SK-N-SH treated with all-trans-retinoic acid at 6 μM for 48 hours (cell line): ENCODE measurements around the gene AGMO.

ENCODE experiments used
- ATAC-seq: fragments of 200-7000 bp; cut with Tn5 transposase; 3 replicates; pipeline ENCODE4 v1.9.1; 2020; ENCODE audit warnings: mild to moderate bottlenecking, moderate library complexity
- ARNTL ChIP-seq: fragments of 450-650 bp; formaldehyde crosslinking; IDR thresholded peaks from 2 replicates; pipeline ENCODE4 v1.5.0; 2020; ENCODE audit warnings: low read depth, mild to moderate bottlenecking, moderate library complexity, borderline replicate concordance
- BACH2 ChIP-seq: fragments of 250-450 bp; sonication (Bioruptor Pico); IDR thresholded peaks from 2 replicates; pipeline ENCODE4 v1.9.0; 2021; ENCODE audit warnings: mild to moderate bottlenecking, borderline replicate concordance
- CSDC2 ChIP-seq: fragments of 250-450 bp; sonication (Bioruptor Pico); IDR thresholded peaks from 2 replicates; pipeline ENCODE4 v1.5.0; 2020; ENCODE audit warnings: mild to moderate bottlenecking, moderate library complexity
- CSRNP3 ChIP-seq: fragments of 250-450 bp; sonication (Bioruptor Pico); IDR thresholded peaks from 2 replicates; pipeline ENCODE4 v1.5.1; 2021; ENCODE audit warnings: mild to moderate bottlenecking, moderate library complexity
- ESRRG ChIP-seq: fragments of 250-450 bp; sonication (Bioruptor Pico); IDR thresholded peaks from 2 replicates; pipeline ENCODE4 v1.6.1; 2021; ENCODE audit warnings: mild to moderate bottlenecking
- GLIS3 ChIP-seq: fragments of 250-450 bp; sonication (Bioruptor Pico); IDR thresholded peaks from 2 replicates; pipeline ENCODE4 v1.5.0; 2020; ENCODE audit warnings: mild to moderate bottlenecking, moderate library complexity
- ISL1 ChIP-seq: fragments of 250-450 bp; sonication (Bioruptor Pico); IDR thresholded peaks from 2 replicates; pipeline ENCODE4 v2.1.2; 2022; ENCODE audit warnings: mild to moderate bottlenecking, moderate library complexity
- OSR1 ChIP-seq: fragments of 250-450 bp; sonication (Bioruptor Pico); IDR thresholded peaks from 2 replicates; pipeline ENCODE4 v1.8.0; 2022; ENCODE audit warnings: moderate library complexity, mild to moderate bottlenecking, inconsistent platforms
- RARB ChIP-seq: fragments of 250-450 bp; sonication (Bioruptor Pico); IDR thresholded peaks from 2 replicates; pipeline ENCODE4 v1.8.0; 2021; ENCODE audit warnings: mild to moderate bottlenecking, moderate library complexity
- SNAI2 ChIP-seq: fragments of 250-450 bp; sonication (Bioruptor Pico); IDR thresholded peaks from 2 replicates; pipeline ENCODE4 v1.5.0; 2020; ENCODE audit warnings: mild to moderate bottlenecking, moderate library complexity
- TCF4 ChIP-seq: fragments of 250-450 bp; sonication (Bioruptor Pico); IDR thresholded peaks from 2 replicates; pipeline ENCODE4 v1.8.0; 2021; ENCODE audit warnings: mild to moderate bottlenecking, moderate library complexity, borderline replicate concordance
- TSHZ2 ChIP-seq: fragments of 250-450 bp; sonication (Bioruptor Pico); IDR thresholded peaks from 2 replicates; pipeline ENCODE4 v1.5.0; 2020; ENCODE audit warnings: mild to moderate bottlenecking, moderate library complexity
- ZC3H10 ChIP-seq: fragments of 250-450 bp; sonication (Bioruptor Pico); IDR thresholded peaks from 2 replicates; pipeline ENCODE4 v1.5.1; 2021; ENCODE audit warnings: mild to moderate bottlenecking, moderate library complexity
- ZFP3 ChIP-seq: fragments of 250-450 bp; sonication (Bioruptor Pico); IDR thresholded peaks from 2 replicates; pipeline ENCODE4 v1.5.0; 2020; ENCODE audit warnings: mild to moderate bottlenecking, moderate library complexity
- ZNF565 ChIP-seq: fragments of 450-650 bp; formaldehyde crosslinking; conservative IDR thresholded peaks from 2 replicates; pipeline ENCODE4 v1.5.0; 2020; ENCODE audit warnings: low read depth, mild to moderate bottlenecking, moderate library complexity
- ZNF70 ChIP-seq: fragments of 450-650 bp; formaldehyde crosslinking; IDR thresholded peaks from 2 replicates; pipeline ENCODE4 v1.5.0; 2020; ENCODE audit warnings: mild to moderate bottlenecking, moderate library complexity
- ZNF8 ChIP-seq: fragments of 450-650 bp; formaldehyde crosslinking; IDR thresholded peaks from 2 replicates; pipeline ENCODE4 v1.5.0; 2020; ENCODE audit warnings: mild to moderate bottlenecking, moderate library complexity
- TF ChIP-seq, protein P1 (sequence below): fragments of 250-450 bp; sonication (Bioruptor Pico); IDR thresholded peaks from 2 replicates; pipeline ENCODE4 v1.8.0; 2021; ENCODE audit warnings: low read depth, mild to moderate bottlenecking, moderate library complexity, borderline replicate concordance
- TF ChIP-seq, protein P2 (sequence below): fragments of 250-450 bp; sonication (Bioruptor Pico); IDR thresholded peaks from 2 replicates; pipeline ENCODE4 v1.5.1; 2020; ENCODE audit warnings: low read depth, mild to moderate bottlenecking, moderate library complexity
- TF ChIP-seq, protein P3 (sequence below): fragments of 250-450 bp; sonication (Bioruptor Pico); IDR thresholded peaks from 2 replicates; pipeline ENCODE4 v1.8.0; 2020; ENCODE audit warnings: mild to moderate bottlenecking, moderate library complexity, borderline replicate concordance

Gene AGMO

GRCh38 chr7:15417341-15417988 lies 144.3 kb downstream of the AGMO start:
- ATAC-seq, result no peak
- TF ChIP-seq ZNF565 (CRISPR knock-in tag) (no peak), GLIS3 (CRISPR knock-in tag) (no peak), ISL1 (no peak), OSR1 (CRISPR knock-in tag) (no peak), SNAI2 (CRISPR knock-in tag) (no peak), ARNTL (CRISPR knock-in tag) (no peak), RARB (CRISPR knock-in tag) (no peak), CSRNP3 (CRISPR knock-in tag) (no peak), TCF4 (CRISPR knock-in tag) (no peak), ZNF70 (CRISPR knock-in tag) (no peak), TSHZ2 (CRISPR knock-in tag) (no peak), CSDC2 (CRISPR knock-in tag) (no peak), ESRRG (no peak), ZC3H10 (CRISPR knock-in tag) (no peak), ZNF8 (CRISPR knock-in tag) (no peak), BACH2 (CRISPR knock-in tag) (no peak), ZFP3 (CRISPR knock-in tag) (no peak)
- TF ChIP-seq, protein P1, sequence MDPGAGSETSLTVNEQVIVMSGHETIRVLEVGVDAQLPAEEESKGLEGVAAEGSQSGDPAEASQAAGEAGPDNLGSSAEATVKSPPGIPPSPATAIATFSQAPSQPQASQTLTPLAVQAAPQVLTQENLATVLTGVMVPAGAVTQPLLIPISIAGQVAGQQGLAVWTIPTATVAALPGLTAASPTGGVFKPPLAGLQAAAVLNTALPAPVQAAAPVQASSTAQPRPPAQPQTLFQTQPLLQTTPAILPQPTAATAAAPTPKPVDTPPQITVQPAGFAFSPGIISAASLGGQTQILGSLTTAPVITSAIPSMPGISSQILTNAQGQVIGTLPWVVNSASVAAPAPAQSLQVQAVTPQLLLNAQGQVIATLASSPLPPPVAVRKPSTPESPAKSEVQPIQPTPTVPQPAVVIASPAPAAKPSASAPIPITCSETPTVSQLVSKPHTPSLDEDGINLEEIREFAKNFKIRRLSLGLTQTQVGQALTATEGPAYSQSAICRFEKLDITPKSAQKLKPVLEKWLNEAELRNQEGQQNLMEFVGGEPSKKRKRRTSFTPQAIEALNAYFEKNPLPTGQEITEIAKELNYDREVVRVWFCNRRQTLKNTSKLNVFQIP (CRISPR knock-in tag), result no peak
- TF ChIP-seq, protein P2, sequence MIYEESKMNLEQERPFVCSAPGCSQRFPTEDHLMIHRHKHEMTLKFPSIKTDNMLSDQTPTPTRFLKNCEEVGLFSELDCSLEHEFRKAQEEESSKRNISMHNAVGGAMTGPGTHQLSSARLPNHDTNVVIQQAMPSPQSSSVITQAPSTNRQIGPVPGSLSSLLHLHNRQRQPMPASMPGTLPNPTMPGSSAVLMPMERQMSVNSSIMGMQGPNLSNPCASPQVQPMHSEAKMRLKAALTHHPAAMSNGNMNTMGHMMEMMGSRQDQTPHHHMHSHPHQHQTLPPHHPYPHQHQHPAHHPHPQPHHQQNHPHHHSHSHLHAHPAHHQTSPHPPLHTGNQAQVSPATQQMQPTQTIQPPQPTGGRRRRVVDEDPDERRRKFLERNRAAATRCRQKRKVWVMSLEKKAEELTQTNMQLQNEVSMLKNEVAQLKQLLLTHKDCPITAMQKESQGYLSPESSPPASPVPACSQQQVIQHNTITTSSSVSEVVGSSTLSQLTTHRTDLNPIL (CRISPR knock-in tag), result no peak
- TF ChIP-seq, protein P3, sequence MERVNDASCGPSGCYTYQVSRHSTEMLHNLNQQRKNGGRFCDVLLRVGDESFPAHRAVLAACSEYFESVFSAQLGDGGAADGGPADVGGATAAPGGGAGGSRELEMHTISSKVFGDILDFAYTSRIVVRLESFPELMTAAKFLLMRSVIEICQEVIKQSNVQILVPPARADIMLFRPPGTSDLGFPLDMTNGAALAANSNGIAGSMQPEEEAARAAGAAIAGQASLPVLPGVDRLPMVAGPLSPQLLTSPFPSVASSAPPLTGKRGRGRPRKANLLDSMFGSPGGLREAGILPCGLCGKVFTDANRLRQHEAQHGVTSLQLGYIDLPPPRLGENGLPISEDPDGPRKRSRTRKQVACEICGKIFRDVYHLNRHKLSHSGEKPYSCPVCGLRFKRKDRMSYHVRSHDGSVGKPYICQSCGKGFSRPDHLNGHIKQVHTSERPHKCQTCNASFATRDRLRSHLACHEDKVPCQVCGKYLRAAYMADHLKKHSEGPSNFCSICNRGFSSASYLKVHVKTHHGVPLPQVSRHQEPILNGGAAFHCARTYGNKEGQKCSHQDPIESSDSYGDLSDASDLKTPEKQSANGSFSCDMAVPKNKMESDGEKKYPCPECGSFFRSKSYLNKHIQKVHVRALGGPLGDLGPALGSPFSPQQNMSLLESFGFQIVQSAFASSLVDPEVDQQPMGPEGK (CRISPR knock-in tag), result no peak

- TF ChIP-seq ZNF70 (CRISPR knock-in tag) (no peak), CSDC2 (CRISPR knock-in tag) (no peak), RARB (CRISPR knock-in tag) (no peak), ZC3H10 (CRISPR knock-in tag) (no peak), ZNF565 (CRISPR knock-in tag) (no peak), BACH2 (CRISPR knock-in tag) (no peak), TSHZ2 (CRISPR knock-in tag) (no peak), ARNTL (CRISPR knock-in tag) (no peak)
- ATAC-seq, result no peak
Observed at GRCh38 chr7:15411019-15411418, 150.8 kb downstream of the AGMO start.
